Measurements from ENCODE around the gene ZNF444.

DNA sequence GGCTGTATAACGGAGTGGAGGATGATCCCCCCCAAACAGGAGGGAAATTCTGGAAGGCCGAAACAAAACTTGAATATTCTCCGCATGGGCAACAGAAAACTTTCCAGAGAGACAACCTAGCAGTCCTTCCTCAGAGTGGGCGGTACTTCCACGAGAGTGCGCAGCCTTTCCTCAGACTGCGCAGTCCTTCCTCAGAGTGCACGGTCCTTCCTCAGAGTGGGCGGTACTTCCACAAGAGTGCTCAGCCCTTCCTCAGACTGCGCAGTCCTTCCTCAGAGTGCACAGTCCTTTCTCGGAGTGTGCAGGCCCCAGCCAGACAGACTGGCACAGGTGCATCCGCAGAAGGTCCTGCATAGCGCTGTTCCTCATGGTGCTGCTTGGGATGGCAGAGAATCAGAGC, 22.0 kb downstream of the ZNF444 start:
- TF ChIP-seq, protein P1, sequence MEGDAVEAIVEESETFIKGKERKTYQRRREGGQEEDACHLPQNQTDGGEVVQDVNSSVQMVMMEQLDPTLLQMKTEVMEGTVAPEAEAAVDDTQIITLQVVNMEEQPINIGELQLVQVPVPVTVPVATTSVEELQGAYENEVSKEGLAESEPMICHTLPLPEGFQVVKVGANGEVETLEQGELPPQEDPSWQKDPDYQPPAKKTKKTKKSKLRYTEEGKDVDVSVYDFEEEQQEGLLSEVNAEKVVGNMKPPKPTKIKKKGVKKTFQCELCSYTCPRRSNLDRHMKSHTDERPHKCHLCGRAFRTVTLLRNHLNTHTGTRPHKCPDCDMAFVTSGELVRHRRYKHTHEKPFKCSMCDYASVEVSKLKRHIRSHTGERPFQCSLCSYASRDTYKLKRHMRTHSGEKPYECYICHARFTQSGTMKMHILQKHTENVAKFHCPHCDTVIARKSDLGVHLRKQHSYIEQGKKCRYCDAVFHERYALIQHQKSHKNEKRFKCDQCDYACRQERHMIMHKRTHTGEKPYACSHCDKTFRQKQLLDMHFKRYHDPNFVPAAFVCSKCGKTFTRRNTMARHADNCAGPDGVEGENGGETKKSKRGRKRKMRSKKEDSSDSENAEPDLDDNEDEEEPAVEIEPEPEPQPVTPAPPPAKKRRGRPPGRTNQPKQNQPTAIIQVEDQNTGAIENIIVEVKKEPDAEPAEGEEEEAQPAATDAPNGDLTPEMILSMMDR (optimal IDR thresholded peaks at IDR 0.05 in 1 of 3, IDR thresholded peaks at IDR 0.05 in 1 of 3, conservative IDR thresholded peaks at IDR 0.05 in 1 of 3; ENCODE audit: extremely low read depth in 1 of 3, insufficient read depth in 2 of 3, low read length in 3 of 3): no peak
- TF ChIP-seq EZH2 (IDR thresholded peaks at IDR 0.05; ENCODE audit: low read length): no peak

Data from keratinocyte (primary cell).